ENCODE results near the gene BAIAP2. TPM values are rescaled to one million over a fixed set of nuclear protein-coding genes. Genes with fewer than 3 reads are reported as not detected.

The BAIAP2 gene
- total and polyA plus RNA-seq, 8 donors: 21.1 to 263 (median 56.3) TPM

DNA sequence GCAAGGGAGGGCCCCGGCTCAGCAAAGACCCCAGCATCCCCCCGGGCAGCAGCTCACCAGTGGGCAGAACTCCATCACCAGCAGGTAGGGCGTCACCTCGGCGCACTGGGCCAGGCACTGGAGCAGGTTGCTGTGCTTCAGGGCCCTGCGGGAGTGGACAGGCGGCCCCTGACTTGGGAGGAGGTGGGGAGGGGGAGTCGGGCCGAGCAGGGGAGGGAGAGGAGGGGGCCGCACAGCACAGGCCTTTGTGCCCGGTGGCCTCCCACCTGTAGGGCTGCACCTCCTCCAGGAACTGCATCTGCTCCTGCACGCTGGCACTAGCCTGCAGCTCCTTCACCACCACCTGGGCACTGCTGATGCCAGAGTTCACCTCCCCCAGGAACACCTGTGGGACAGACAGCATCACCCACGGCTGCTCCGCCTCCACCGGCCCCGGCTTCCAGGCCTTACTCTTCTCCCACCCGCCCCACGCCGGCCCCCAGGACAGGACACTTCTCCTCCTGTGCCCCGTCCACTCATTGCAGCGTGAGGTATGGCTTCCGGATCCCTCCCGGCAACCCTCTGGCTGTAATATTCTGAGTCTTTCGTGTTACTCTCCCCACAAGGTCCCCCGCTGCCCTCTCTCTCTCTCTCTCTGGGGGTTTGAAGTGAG, 92.7 kb downstream of the BAIAP2 start:
- no peak for DNase-seq
- peaks cover 0 to 7% (median 0%) of the 10 kb centered on the region in 3 donors for H3K27me3 ChIP-seq
- peaks cover 0 to 20% (median 13%) of the 10 kb centered on the region in 4 donors for H3K4me1 ChIP-seq
- H3K4me3 ChIP-seq: no peak overlapping the region
- H3K9me3 ChIP-seq: no peaks in the 10 kb centered on the region
- 74 to 91% (median 79%) methylated on average over 21 to 25 of the region's 25 CpGs for WGBS, 5 donors
- H3K36me3 ChIP-seq: peaks cover 0 to 4% (median 2%) of the 10 kb centered on the region in 4 donors
- intact Hi-C loops (cut with DNase I; ENCODE audit: low total_unique reads): no loop called here
- TF ChIP-seq POLR2A (IDR thresholded peaks at IDR 0.05): no peak
- no peak for TF ChIP-seq EP300 (IDR thresholded peaks at IDR 0.05)
- TF ChIP-seq, protein P1, sequence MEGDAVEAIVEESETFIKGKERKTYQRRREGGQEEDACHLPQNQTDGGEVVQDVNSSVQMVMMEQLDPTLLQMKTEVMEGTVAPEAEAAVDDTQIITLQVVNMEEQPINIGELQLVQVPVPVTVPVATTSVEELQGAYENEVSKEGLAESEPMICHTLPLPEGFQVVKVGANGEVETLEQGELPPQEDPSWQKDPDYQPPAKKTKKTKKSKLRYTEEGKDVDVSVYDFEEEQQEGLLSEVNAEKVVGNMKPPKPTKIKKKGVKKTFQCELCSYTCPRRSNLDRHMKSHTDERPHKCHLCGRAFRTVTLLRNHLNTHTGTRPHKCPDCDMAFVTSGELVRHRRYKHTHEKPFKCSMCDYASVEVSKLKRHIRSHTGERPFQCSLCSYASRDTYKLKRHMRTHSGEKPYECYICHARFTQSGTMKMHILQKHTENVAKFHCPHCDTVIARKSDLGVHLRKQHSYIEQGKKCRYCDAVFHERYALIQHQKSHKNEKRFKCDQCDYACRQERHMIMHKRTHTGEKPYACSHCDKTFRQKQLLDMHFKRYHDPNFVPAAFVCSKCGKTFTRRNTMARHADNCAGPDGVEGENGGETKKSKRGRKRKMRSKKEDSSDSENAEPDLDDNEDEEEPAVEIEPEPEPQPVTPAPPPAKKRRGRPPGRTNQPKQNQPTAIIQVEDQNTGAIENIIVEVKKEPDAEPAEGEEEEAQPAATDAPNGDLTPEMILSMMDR (IDR thresholded peaks at IDR 0.05): no peak
- no peak for TF ChIP-seq POLR2AphosphoS5 (IDR thresholded peaks at IDR 0.05)
- H3K27ac ChIP-seq: no peak overlapping the region

DNA sequence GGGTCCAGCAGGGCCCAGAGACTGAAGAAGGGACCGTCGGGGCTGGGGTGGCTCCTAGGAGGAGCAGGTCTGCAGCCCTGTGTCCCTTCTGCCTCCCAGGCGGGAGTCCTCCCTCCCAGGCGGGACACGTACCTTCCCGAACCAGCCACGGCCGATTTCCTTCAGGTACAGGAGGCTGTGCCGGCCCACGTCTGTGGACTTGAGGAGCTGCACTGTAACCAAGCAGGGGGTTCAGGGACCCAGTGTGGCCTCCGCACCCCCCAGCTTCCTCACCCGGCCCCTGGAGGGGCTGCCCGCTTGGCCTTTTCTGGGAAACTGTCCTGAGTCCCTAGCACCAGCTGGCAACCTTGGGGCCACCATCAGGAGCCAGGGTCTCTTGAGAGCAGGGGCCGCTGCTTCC, 93.4 kb downstream of the BAIAP2 start:
- no peak overlapping the region for H3K4me3 ChIP-seq
- no peaks in the 10 kb centered on the region for H3K9me3 ChIP-seq
- 76 to 100% (median 92%) methylated on average over 1 to 14 of the region's 14 CpGs for WGBS, 5 donors
- H3K36me3 ChIP-seq: peaks cover 0 to 4% (median 2%) of the 10 kb centered on the region in 4 donors
- peaks cover 0 to 20% (median 18%) of the 10 kb centered on the region in 4 donors for H3K4me1 ChIP-seq
- no peak for DNase-seq
- H3K27ac ChIP-seq: peak overlapping the region in 1 of 5 donors; percentile 10
- intact Hi-C loops (cut with DNase I; ENCODE audit: low total_unique reads): no loop called here
- TF ChIP-seq EP300 (IDR thresholded peaks at IDR 0.05): no peak
- TF ChIP-seq POLR2A (IDR thresholded peaks at IDR 0.05): no peak
- no peak for TF ChIP-seq POLR2AphosphoS5 (IDR thresholded peaks at IDR 0.05)
- TF ChIP-seq, protein P1 (IDR thresholded peaks at IDR 0.05): no peak
- H3K27me3 ChIP-seq: peaks cover 0 to 2% (median 0%) of the 10 kb centered on the region in 3 donors

DNA sequence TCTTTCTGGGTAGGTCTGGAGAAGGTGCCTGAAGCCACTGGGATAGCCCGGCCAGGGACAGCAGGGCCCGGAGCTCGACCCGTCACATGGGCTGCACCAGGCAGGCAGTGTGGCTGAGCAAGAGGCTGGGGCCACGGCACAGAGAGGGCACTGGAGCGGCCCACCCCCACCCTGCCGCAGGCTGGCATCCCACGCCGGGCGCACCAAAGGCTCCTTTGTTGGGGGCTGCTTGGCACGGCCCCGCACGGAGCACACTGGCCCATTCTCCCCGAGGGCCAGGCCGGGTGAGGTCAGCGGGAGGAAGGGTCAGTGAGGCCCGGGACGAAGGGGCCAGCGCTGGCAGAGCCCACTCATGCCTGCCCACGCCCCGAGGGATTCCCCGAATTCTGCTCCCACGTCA, 93.8 kb downstream of the BAIAP2 start:
- Histone ChIP-seq H3K4me3 (no peak overlapping the region), H3K27ac (no peak overlapping the region), H3K36me3 (peaks cover 0 to 4% (median 2%) of the 10 kb centered on the region in 4 donors), H3K27me3 (no peaks in the 10 kb centered on the region), H3K9me3 (no peaks in the 10 kb centered on the region), H3K4me1 (peaks cover 0 to 24% (median 18%) of the 10 kb centered on the region in 4 donors)
- peak in 1 of 2 donors; percentile 59 for DNase-seq
- TF ChIP-seq, protein P1 (IDR thresholded peaks at IDR 0.05): no peak
- no peak for TF ChIP-seq EP300 (IDR thresholded peaks at IDR 0.05)
- no peak for TF ChIP-seq POLR2A (IDR thresholded peaks at IDR 0.05)
- intact Hi-C loops (cut with DNase I; ENCODE audit: low total_unique reads): no loop called here
- 69 to 95% (median 91%) methylated on average over 7 to 23 of the region's 23 CpGs; no CpG with 5 or more reads in 1 of the 5 donors for WGBS, 5 donors

DNA sequence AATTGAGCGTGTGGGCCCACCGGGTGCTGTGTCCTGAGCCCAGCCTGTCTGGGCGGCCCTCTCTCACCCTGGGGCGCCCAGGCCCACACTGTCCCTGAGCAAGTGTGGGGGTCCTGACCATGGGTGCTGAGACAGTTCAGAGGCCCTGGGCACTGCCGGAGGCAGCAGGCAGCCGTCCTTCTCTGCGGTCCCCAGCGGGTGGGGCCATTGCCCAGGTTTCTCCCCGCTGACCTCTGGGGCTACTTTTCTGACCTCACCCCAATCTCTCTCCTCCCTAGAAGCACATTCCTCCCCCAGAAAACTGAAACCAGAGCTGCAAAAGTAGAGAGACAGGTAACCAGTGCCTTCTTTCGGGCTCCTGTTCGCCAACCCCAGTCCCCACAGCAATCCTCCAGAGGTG, 94.3 kb downstream of the BAIAP2 start:
- H3K4me3 ChIP-seq: no peak overlapping the region
- 85 to 93% (median 89%) methylated on average over 6 to 11 of the region's 11 CpGs for WGBS, 5 donors
- intact Hi-C loops (cut with DNase I; ENCODE audit: low total_unique reads): no loop called here
- no peaks in the 10 kb centered on the region for H3K27me3 ChIP-seq
- TF ChIP-seq EP300 (IDR thresholded peaks at IDR 0.05): no peak
- TF ChIP-seq POLR2AphosphoS5 (IDR thresholded peaks at IDR 0.05): no peak
- TF ChIP-seq POLR2A (IDR thresholded peaks at IDR 0.05): no peak
- TF ChIP-seq, protein P1 (IDR thresholded peaks at IDR 0.05): no peak
- H3K36me3 ChIP-seq: peaks cover 0 to 4% (median under 1%) of the 10 kb centered on the region in 4 donors
- no peak for DNase-seq
- H3K27ac ChIP-seq: peak overlapping the region in 1 of 5 donors; percentile 23
- H3K9me3 ChIP-seq: no peaks in the 10 kb centered on the region
- peaks cover 0 to 24% (median 18%) of the 10 kb centered on the region in 4 donors for H3K4me1 ChIP-seq
